H1 (cell line): ENCODE measurements around the gene SRRM4. TPM values are rescaled to one million over a fixed set of nuclear protein-coding genes. Genes with fewer than 3 reads are reported as not detected.

Experiments
- FOSL1 ChIP-seq: IDR thresholded peaks from 2 replicates; pipeline ENCODE4 v1.6.1; 2011; ENCODE audit warnings: mild to moderate bottlenecking, low read depth, low read length, moderate library complexity; ENCODE audit not compliant: insufficient read depth
- polyA plus RNA-seq, 7 experiments: library from polyadenylated mRNA; depleted of rRNA in 3 of 7; stranded (reverse) in 5 of 7; unstranded in 2 of 7; fragments of >200 nt in 5 of 7; fragments of 200-250 nt in 2 of 7; gene quantifications; 1 replicate in 5 of 7; 2 replicates in 1 of 7; 4 replicates in 1 of 7; pipeline versions ENCODE4 v1.2.1 to v1.2.3, GENCODE V29; 2011 to 2013; ENCODE audit warnings: missing spikeins in 2 of 7, mixed read lengths in 2 of 7
- total RNA-seq: library from RNA; stranded (reverse); fragmentation: NEBNext Ultra II Directional; extraction: Animal tissue kit (Norgen Biotek cat#: 25700); gene quantifications from 2 replicates; pipeline ENCODE4 v1.2.1, GENCODE V29; 2021

SRRM4 gene
- total and polyA plus RNA-seq, 2 of the 8 experiments (the other 6 are each of a cell fraction or from before 2014, with no cell fraction given), result 0.53 to 1.1 TPM

DNA sequence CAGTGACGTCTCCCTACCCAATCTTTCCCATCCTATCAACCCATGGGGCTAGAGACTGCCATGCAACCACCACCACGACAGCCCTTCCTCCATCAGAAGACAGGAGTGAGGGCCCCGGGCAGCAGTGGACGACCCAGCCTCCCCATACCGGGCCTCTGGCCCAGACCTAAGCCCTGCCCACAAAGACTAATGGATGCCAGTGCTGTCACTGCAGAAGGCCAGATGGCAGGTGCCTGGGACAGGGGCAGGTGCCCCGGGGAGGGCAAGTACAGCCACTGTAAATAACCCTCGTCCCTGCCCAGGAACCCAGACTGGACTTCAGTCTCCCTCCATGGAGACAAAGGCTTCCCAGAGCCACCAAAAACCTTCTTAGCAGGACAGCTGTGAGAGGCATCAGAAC, 177.1 kb downstream of the SRRM4 start (continued):
- TF ChIP-seq FOSL1, result no peak
